ENCODE results near the gene BCL6. TPM values are rescaled to one million over a fixed set of nuclear protein-coding genes. Genes with fewer than 3 reads are reported as not detected.

Gene BCL6
- total and polyA plus RNA-seq, 10 of the 15 experiments (the other 5 are each of a cell fraction or from before 2014, with no cell fraction given), result 0.04 to 0.85 (median 0.15) TPM

DNA sequence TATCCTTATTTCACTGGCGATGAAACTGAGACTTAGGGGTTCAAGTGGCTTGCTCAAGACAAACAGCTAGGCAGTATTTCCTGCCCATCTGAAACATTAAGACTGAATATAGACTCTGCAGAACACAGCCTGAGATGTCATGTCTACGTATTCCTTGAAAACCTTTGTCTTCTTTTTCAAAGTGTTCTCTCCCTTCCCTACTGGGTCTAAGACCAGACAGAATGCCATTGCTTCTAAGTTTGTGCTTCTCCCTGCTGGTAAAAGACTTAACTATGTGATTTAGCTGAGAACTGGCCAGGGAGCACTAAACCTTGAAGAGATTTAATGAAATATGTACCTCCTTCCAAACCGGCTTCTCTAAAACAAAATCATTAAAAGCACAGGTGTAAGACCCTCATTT is 9.9 kb downstream of the BCL6 start (continued):
- TF ChIP-seq CEBPZ (IDR thresholded peaks at IDR 0.05; ENCODE audit: low read depth, low read length) (no peak), POLR2AphosphoS2 (IDR thresholded peaks at IDR 0.05; ENCODE audit: low read depth, low read length) (no peak), ZNF622 (IDR thresholded peaks at IDR 0.05) (no peak), MXI1 (IDR thresholded peaks at IDR 0.05; ENCODE audit: low read depth, low read length) (no peak), ZNF217 (IDR thresholded peaks at IDR 0.05) (no peak), ESRRA (IDR thresholded peaks at IDR 0.05; ENCODE audit: low read length) (no peak), SMAD1 (IDR thresholded peaks at IDR 0.05; ENCODE audit: low read depth, partially characterized antibody) (no peak)
- TF ChIP-seq, protein P1, sequence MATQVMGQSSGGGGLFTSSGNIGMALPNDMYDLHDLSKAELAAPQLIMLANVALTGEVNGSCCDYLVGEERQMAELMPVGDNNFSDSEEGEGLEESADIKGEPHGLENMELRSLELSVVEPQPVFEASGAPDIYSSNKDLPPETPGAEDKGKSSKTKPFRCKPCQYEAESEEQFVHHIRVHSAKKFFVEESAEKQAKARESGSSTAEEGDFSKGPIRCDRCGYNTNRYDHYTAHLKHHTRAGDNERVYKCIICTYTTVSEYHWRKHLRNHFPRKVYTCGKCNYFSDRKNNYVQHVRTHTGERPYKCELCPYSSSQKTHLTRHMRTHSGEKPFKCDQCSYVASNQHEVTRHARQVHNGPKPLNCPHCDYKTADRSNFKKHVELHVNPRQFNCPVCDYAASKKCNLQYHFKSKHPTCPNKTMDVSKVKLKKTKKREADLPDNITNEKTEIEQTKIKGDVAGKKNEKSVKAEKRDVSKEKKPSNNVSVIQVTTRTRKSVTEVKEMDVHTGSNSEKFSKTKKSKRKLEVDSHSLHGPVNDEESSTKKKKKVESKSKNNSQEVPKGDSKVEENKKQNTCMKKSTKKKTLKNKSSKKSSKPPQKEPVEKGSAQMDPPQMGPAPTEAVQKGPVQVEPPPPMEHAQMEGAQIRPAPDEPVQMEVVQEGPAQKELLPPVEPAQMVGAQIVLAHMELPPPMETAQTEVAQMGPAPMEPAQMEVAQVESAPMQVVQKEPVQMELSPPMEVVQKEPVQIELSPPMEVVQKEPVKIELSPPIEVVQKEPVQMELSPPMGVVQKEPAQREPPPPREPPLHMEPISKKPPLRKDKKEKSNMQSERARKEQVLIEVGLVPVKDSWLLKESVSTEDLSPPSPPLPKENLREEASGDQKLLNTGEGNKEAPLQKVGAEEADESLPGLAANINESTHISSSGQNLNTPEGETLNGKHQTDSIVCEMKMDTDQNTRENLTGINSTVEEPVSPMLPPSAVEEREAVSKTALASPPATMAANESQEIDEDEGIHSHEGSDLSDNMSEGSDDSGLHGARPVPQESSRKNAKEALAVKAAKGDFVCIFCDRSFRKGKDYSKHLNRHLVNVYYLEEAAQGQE (IDR thresholded peaks at IDR 0.05; ENCODE audit: low read depth, low read length), result no peak
